H1 (cell line): ENCODE results near the gene DEFB113. TPM values are rescaled to one million over a fixed set of nuclear protein-coding genes. Genes with fewer than 3 reads are reported as not detected.

ENCODE experiments used
- FOSL1 ChIP-seq: IDR thresholded peaks from 2 replicates; pipeline ENCODE4 v1.6.1; 2011; ENCODE audit warnings: mild to moderate bottlenecking, low read depth, low read length, moderate library complexity; ENCODE audit not compliant: insufficient read depth
- HDAC2 ChIP-seq, 2 experiments: fragments of 300-600 bp in 1 of 2; sonication (generic) in 1 of 2; IDR thresholded peaks; 2 replicates each; pipeline ENCODE4 v1.6.1; 2011 to 2012; ENCODE audit warnings: low read depth in 2 of 2, low read length in 2 of 2, mild to moderate bottlenecking in 2 of 2, moderate library complexity in 2 of 2, borderline replicate concordance in 1 of 2, inconsistent platforms in 1 of 2
- TEAD4 ChIP-seq: IDR thresholded peaks from 2 replicates; pipeline ENCODE4 v1.6.1; 2012; ENCODE audit warnings: low read depth, low read length, inconsistent platforms, mixed read lengths
- polyA plus RNA-seq, 7 experiments: library from polyadenylated mRNA; depleted of rRNA in 3 of 7; stranded (reverse) in 5 of 7; unstranded in 2 of 7; fragments of >200 nt in 5 of 7; fragments of 200-250 nt in 2 of 7; gene quantifications; 1 replicate in 5 of 7; 2 replicates in 1 of 7; 4 replicates in 1 of 7; pipeline versions ENCODE4 v1.2.1 to v1.2.3, GENCODE V29; 2011 to 2013; ENCODE audit warnings: missing spikeins in 2 of 7, mixed read lengths in 2 of 7
- total RNA-seq: library from RNA; stranded (reverse); fragmentation: NEBNext Ultra II Directional; extraction: Animal tissue kit (Norgen Biotek cat#: 25700); gene quantifications from 2 replicates; pipeline ENCODE4 v1.2.1, GENCODE V29; 2021
- TF ChIP-seq, protein P1 (sequence below): IDR thresholded peaks from 2 replicates; pipeline ENCODE4 v1.6.1; 2011; ENCODE audit warnings: low read length, improper control_type of control experiment

DEFB113 gene
- total and polyA plus RNA-seq, 2 of the 8 experiments (the other 6 are each of a cell fraction or from before 2014, with no cell fraction given), result not detected

GRCh38 chr6:49966334-49966733 is 3.1 kb downstream of the DEFB113 start (continued):
- TF ChIP-seq HDAC2 (IDR thresholded peaks at IDR 0.05; ENCODE audit: borderline replicate concordance in 1 of 2, low read depth in 2 of 2, low read length in 2 of 2), result 0 out of 4 replicates have a peak, but pooled peaks of 1 of the 2 experiments have one; percentile 37
- TF ChIP-seq TEAD4, result peak; percentile 26; the same call in 1 of the 2 replicates
- TF ChIP-seq FOSL1, result no peak
- TF ChIP-seq, protein P1, sequence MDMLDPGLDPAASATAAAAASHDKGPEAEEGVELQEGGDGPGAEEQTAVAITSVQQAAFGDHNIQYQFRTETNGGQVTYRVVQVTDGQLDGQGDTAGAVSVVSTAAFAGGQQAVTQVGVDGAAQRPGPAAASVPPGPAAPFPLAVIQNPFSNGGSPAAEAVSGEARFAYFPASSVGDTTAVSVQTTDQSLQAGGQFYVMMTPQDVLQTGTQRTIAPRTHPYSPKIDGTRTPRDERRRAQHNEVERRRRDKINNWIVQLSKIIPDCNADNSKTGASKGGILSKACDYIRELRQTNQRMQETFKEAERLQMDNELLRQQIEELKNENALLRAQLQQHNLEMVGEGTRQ, result no peak
- TF ChIP-seq, all 59 proteins: peak for 4
